ENCODE results near the gene FZD4.

The FZD4 gene

GRCh38 chr11:86932924-86933875, 22.0 kb downstream of the FZD4 start:
- TF ChIP-seq GATA3 (IDR thresholded peaks at IDR 0.05; ENCODE audit: low read depth, low read length) (no peak), GATA2 (IDR thresholded peaks at IDR 0.05; ENCODE audit: low read depth, low read length) (no peak)

- TF ChIP-seq GATA3 (IDR thresholded peaks at IDR 0.05; ENCODE audit: low read depth, low read length) (no peak), GATA2 (IDR thresholded peaks at IDR 0.05; ENCODE audit: low read depth, low read length) (no peak)
Measured at GRCh38 chr11:86932259-86932585, 23.0 kb downstream of the FZD4 start.

GRCh38 chr11:86931548-86932258, 23.5 kb downstream of the FZD4 start:
- no peak for TF ChIP-seq GATA3 (IDR thresholded peaks at IDR 0.05; ENCODE audit: low read depth, low read length)
- TF ChIP-seq GATA2 (IDR thresholded peaks at IDR 0.05; ENCODE audit: low read depth, low read length): no peak

GRCh38 chr11:86930957-86931547, 24.1 kb downstream of the FZD4 start:
- TF ChIP-seq GATA2 (IDR thresholded peaks at IDR 0.05; ENCODE audit: low read depth, low read length) (no peak), GATA3 (IDR thresholded peaks at IDR 0.05; ENCODE audit: low read depth, low read length) (no peak)

DNA sequence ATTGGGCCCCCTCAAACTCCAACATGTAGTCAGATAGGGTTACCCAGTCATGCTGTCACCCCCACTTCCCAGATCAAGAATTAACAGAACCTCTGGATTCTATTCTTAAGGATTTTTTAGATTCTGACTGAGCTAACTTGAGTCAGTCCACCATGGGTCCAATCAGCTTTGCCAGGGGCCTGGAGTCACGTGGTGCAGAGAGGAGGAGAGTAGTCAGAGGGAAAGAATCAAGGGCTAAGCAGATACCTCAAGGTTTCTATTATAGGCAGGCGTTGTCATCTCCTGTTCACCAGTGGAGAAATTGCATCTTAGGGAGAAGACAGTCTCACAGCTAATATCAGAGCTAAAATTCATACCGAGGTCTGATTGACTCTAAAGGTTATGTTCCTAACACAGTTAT, 28.2 kb downstream of the FZD4 start:
- TF ChIP-seq GATA2 (IDR thresholded peaks at IDR 0.05; ENCODE audit: low read depth, low read length) (no peak), GATA3 (IDR thresholded peaks at IDR 0.05; ENCODE audit: low read depth, low read length) (no peak)

DNA sequence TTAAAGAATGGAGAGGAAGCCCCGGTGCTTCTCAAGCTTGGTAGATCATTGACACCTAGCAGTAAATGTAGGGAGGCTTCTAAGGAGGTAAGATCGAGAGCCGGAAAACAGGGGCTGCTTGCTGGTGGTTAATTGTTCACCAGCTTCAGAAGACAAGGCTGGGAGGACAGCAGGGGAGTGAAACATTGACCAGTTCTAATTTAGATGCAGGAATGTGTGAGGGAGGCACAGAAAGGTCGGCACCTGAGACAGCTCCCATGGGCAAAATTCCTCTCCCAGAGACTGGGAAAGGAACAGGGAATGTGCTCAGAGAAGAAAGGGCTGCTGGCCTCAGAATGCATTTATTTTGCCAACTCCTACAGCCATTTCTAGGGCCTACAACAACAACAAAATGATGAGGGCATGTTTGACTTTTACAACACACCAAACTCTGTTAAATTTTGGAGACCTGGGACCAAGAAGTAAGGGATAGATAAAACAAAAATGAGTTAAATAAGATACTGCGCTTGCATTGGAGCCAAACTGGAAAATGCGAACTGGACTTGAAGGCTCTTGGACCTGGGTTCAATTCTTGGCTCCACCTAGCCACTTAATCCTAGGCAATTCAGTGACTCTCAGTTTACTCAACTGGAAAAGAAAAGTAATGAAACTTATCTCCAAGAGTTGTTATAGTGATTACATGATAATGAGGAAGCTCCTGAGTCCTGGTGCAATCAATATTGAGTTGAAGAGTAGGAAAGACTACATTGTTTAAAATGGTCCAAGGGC, 31.0 kb downstream of the FZD4 start:
- no peak for TF ChIP-seq GATA3 (IDR thresholded peaks at IDR 0.05; ENCODE audit: low read depth, low read length)
- no peak for TF ChIP-seq GATA2 (IDR thresholded peaks at IDR 0.05; ENCODE audit: low read depth, low read length)

DNA sequence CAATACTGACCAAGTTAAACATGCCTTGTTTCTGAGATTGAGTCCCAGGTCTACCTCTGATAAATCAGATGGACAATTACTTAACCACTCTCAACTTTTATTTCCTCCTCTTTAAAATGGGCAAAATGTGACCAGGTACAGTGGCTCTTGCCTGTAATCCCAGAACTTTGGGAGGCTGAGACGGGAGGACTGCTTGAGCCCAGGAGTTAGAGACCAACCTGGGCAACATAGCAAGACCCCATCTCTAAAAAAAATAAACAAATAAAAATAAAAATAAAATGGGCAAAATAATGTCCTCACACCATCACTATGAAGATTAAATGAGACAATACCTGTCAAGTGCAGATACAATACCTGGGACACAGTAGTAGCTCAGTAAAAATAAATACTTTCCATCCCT, 33.0 kb downstream of the FZD4 start:
- TF ChIP-seq GATA2 (IDR thresholded peaks at IDR 0.05; ENCODE audit: low read depth, low read length): no peak
- no peak for TF ChIP-seq GATA3 (IDR thresholded peaks at IDR 0.05; ENCODE audit: low read depth, low read length)

GRCh38 chr11:86919557-86920210, 35.5 kb downstream of the FZD4 start:
- TF ChIP-seq GATA2 (IDR thresholded peaks at IDR 0.05; ENCODE audit: low read depth, low read length) (no peak), GATA3 (IDR thresholded peaks at IDR 0.05; ENCODE audit: low read depth, low read length) (no peak)

- TF ChIP-seq GATA3 (IDR thresholded peaks at IDR 0.05; ENCODE audit: low read depth, low read length): no peak
- TF ChIP-seq GATA2 (IDR thresholded peaks at IDR 0.05; ENCODE audit: low read depth, low read length): no peak
Measured at GRCh38 chr11:86918973-86919372, 36.2 kb downstream of the FZD4 start.

- TF ChIP-seq GATA2 (IDR thresholded peaks at IDR 0.05; ENCODE audit: low read depth, low read length): no peak
- TF ChIP-seq GATA3 (IDR thresholded peaks at IDR 0.05; ENCODE audit: low read depth, low read length): no peak
Measured at GRCh38 chr11:86918496-86918895, 36.7 kb downstream of the FZD4 start.

DNA sequence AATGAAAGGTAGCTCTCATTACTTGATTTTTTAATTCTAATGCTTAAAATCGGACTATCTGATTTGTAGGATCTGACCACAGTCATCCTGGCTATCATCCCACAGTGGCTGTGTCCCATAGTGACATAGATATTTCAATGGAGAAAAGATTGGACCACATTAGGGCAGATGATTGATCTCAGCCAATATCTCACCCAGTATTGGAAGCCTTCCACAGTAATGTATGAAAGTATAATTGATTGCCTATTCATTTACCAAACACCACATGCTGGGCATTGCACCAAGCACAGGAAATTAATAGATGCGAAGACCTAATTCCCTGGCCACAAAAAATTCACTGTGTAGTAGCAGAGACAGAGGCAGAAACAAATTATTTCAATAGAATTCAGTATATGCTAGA, 37.6 kb downstream of the FZD4 start:
- no peak for TF ChIP-seq GATA2 (IDR thresholded peaks at IDR 0.05; ENCODE audit: low read depth, low read length)
- no peak for TF ChIP-seq GATA3 (IDR thresholded peaks at IDR 0.05; ENCODE audit: low read depth, low read length)

GRCh38 chr11:86916330-86916729, 38.9 kb downstream of the FZD4 start:
- TF ChIP-seq GATA3 (IDR thresholded peaks at IDR 0.05; ENCODE audit: low read depth, low read length) (no peak), GATA2 (IDR thresholded peaks at IDR 0.05; ENCODE audit: low read depth, low read length) (no peak)

DNA sequence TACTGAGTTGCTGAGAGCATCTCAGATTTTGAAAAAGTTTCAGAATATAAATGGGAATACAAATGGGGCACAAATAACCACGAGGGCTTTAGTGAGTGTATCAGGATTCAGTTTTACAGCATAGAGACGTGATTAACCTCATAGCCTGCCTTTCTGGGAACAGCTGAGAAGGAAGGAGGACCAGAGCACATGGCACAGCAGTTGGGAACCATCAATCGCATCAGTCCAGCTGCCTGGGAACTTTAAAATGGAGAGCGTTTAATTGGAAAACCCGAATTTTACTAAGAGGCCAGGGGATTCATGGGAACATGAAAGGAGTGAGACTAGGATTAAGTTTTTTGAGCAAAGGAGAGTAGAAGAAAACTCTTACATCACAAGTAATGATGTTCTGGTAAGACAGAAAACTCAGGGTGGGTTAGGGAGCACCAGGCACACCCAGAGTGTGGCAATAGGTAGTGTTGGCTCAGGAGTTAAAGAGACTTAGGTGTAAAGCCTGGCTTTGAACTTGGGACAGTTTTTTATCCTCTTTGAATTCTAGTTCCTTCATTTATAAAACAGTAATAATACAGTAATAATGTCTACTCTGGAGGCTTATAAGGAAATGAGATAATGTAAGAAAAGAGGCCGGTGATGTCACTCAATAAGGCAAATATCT, 40.2 kb downstream of the FZD4 start:
- TF ChIP-seq GATA3 (IDR thresholded peaks at IDR 0.05; ENCODE audit: low read depth, low read length) (no peak), GATA2 (IDR thresholded peaks at IDR 0.05; ENCODE audit: low read depth, low read length) (no peak)
